NCI-H226 (cell line): Measurements from ENCODE around the gene LRRC74A.
"Not testable (repeated sequence)": the region's sequence is repeated elsewhere in the genome, so short reads cannot be mapped to it uniquely, and the experiment has no call there.

ENCODE experiments used
- DNase-seq: peaks from one replicate; pipeline ENCODE4 v3.0.0-alpha.2; 2015

Gene LRRC74A

DNA sequence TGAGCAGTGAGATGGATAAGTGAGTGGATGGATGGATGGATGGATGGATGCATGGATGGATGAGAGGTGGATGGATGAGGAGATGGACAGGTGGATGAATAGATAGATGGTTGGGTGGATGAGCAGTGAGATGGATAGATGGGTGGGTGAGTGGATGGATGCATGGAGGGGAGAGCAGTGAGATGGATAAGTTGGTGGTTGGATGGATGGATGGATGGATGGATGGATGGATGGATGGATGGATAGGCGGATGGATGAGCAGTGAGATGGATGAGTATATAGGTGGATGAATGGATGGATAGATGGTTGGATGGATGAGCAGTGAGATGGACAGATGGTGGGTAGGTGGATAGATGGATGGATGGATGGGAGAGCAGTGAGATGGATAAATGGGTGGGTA lies 30.6 kb downstream of the LRRC74A start:
- no peak for DNase-seq

DNA sequence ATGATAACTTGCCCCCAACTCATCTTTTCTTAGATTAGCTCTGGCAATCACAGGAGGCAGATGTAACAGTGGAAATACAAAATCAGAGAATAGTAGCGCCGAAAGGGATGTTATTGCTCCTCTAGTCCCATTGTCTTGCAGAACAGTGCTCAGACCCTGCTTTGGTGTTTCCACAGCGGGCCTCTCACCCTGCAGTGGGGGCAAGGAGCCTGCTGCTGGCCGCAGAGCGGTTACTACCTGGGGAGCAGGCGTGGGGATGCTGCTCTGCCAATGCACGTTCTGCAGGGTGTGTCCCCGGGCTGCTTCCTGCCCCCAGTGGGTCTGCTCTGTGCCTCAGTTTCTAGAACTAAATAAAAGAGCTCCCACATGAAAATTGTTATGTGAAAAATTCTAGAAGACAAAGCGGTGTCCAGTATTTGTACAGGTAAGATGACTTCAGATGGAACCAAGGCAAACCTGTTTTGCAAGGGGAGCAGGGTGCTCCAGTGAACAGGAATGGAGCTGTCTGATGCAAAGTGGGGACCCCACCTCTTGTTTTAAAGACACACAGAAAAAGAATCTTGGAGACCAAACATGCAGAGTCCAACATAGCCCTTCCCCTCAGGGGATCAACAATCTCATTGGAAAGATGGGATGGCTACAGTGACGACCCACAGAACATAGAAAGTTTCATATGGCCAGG lies 35.5 kb downstream of the LRRC74A start:
- no peak for DNase-seq

DNA sequence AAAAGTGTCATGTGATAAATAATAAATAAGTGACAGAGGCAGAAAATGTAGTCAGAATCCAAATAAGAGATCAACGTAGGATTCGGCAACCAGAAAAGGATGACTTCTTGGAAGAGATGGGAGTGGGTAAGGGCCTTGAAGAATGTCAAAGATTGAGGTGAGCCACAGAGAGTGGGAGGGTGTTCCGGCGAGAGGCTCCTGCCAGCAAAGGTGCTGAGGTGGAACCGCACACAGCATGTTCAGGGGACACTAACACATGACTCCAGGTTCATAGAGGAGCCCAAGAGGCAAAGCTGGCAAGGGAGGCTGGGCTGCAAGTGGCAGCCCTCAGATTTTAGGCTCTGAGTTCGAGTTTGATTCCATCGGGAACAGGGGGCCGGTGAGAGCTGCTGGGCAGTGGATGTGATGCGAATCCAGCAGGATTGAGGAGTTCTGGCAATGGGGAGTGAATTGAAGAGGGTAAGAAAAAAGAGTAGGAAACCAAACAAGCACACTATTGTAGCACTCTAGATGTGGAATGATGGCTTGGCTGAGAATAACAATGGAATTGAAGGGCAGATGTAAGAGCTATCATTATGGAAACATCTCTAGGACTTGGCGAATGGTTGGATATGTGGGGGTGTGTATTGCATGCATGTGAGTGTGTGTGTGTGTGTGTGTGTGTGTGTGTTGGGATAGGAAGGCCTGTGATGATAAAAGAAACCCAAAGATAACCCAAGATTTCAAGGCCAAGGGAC lies 36.5 kb downstream of the LRRC74A start:
- no peak for DNase-seq

DNA sequence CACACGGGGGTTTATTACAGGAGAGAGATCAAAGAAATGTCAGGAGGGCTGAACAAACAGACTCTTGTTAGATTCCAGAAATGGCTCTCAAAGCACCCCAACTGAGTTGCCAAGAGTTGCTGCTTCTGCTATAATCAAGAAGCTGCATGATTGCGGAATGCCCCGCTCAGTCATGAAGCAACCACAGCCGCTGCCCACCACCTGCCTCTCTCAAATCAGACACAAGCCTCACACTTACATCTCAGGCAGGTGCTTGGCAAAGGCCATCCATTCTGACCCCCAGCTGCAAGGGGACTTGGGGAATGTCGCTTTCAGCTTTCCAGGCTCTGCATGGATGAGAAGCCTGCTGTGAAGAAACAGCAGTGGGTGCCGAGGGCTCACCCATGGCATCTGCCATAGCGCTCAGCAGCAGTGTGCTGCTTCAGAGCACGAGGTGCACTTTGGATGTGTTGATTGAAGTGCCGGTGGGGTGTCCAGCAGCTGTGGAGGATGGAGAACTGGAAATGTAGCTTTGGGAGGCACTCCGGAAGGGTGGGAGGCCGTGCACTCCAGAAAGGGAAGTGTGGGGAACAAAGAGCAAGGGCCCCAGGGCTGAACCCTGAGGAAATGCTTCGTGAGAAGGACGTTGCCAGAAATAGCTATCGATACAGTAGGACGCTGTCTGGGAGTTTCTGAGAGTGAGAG lies 37.7 kb downstream of the LRRC74A start:
- DNase-seq, result no peak

DNA sequence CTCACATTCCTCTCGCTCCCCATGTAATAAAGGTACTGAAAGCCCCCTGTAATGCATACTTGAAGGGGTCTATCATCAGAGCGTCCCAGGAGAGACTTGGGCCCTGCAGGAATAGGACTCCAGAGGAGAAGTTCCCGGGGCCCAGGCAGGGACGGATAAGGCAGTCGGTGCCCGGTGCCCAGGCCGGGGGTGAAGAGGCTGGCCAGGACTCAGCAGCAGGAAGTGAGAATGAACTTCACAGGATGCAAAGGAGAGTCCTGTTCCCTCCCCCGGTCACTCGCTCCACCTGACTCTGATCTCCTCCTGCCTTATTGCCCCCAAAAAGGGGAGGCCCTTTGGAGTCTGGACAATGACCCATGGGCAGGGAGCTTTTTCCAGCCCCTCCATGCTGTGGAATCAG lies 40.2 kb downstream of the LRRC74A start:
- DNase-seq, result no peak

DNA sequence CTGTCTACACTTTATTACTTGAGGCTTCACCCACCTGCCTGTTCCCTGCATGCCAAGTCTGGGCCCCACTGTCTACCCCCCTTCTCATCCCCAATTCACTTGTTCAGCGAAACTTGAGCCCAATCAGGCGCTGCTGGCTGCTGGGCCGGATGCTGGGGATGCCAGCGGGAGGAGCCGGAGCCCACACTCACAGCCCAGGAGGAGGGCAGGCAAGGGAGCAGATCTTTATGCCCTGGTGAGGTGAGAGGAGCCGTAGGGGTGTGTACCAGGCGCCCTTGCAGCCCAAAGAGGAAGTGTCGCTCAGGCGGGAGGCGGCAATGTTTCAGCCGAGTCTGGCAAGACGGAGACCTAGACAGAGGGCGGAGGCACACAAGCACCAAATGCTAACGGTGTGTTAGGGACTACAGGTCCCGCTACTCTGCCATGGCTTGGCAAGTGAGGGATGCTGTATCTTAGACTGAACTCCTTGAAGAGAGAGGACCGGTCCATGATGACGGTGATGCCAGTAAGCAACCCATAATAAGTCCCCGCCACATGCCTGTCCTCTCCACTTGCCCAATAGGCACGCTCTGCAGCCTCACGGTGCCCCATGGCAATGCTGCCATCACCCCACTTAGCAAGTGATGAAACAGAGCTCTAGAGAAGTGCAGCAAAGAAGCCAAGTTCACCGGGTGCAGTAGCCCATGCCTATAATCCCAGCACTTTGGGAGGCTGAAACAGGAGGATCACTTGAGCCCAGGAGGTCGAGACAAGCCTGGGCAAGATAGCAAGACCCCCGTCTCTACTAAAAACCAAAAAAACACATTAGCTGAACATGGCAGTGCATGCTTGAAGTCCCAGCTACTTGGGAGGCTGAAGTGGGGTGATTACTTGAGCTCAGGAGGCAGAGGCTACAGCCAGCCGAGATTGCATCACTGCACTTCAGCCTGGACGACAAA lies 41.6 kb downstream of the LRRC74A start:
- DNase-seq, result no peak

DNA sequence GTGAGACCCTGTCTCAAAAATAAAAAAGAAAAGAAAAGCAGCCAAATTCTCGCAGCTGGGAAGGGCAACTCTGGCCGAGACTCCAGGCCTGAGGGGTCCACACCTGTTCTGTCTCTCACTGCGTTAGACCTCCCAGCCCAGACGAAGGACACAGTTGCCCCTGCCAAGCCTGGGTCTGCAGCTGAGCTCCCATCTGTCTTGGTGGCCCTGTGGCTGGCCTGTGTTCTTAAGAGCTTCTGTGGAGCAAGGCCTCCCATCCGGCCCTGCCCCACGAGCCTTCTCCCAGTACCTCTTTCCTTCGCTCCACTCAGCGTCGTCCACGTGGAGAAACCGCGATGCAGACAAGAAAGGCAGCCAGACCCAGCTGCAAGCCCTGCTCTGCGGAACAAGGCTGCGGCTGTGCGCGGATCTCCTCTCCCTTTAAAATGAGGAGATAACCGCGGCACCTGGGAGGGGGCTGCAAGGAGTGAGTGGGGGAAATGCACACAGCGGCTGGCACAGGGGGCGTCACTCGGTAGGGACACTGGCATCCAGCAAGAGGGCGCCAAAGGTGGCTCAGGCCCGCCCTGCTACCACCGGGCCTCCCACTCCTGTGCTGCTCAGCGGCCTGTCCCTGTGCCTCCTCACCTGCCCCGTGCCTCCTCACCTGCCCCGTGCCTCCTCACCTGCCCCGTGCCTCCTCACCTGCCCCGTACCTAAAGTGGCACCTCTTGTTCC lies 42.4 kb downstream of the LRRC74A start:
- no peak for DNase-seq

DNA sequence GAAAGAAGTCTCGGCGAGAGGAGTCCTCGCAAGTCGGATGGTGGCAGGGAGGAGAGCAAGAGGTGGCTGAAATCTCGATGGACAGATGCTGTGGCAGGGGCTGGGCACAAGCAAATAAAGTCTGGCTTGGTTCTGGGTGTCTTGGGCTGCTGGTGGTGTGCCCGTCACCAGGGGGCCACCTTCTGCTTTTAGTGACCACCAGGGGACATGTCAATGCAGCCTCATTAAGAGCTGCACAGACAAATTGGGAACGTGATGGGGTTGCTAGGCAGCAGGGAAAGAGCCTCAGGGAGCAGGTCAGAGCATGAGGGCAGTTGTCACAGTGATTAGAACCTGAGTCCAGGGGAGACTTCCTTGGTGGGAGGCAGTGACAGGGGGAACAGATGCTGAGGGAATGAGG lies 44.0 kb downstream of the LRRC74A start:
- DNase-seq, result no peak

DNA sequence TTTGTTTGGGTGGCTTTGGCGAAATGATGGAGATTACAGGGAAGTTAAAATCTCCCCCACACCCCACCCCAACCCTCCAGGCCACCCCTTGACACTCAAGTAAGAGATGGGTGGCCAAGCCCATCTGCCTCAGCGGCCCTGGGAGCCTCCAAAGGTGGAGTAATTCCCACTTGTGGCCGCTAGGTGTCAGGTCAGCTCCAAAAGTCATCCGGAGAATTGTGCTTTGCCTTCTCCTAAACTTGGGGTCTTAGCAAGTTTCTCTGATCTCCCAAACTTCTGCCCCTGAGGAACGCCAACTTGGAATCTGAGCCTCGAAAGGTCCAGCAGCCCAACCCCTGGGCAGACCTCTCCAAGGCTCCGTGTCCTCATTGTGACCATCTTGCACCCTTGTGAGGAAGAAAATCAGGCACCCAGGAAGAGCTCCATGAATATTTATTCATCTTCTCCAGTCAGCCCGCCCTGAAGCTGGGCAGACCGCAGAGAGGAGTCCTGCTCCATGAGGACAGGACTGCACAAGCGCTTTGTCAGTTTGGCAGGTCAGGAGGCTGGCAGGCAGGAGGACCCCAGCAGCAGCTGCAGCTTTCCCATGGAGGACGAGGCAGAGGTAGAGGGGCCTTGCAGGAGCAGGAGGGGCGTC lies 46.7 kb downstream of the LRRC74A start:
- DNase-seq, result peak; percentile 15

DNA sequence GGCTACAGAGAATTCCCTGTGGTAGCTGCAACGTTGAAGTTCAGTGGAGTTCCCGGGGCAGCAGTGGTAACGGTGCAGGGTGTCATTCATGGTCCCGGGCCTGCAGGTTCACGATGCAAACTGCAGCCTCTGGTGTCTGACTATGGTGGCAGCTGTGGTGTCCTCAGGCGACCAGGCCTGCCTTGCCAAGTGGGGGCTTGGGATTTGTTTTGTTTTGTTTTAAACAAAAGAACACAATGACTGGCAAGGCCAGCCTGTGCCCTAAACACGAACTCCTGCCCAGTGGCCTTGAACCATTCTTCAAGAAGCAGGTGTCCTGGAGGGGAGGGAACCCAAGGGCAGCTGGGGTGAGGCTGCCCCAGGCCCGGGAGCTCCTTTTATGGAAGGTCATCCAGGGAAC lies 48.5 kb downstream of the LRRC74A start:
- no peak for DNase-seq

DNA sequence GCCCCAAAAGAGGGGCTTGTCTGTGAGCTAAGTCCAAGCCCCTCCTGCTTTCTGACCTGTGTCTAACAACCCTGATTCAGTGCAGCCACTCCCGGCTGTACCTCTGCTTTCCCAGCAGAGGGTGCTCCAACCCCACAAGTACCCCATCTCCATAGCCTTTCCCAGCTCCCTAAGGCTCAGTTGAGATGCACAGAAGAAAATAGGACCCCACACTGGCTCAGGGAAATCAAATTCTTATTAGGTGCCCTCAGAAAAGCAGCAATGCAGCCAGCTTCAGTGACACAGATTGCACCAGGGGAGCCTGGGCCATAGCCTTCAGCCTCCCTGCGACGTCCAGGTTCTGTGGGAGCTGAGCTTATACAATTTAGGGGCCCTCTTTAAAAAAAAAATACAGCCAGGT lies 49.9 kb downstream of the LRRC74A start:
- peak; percentile 44 for DNase-seq

DNA sequence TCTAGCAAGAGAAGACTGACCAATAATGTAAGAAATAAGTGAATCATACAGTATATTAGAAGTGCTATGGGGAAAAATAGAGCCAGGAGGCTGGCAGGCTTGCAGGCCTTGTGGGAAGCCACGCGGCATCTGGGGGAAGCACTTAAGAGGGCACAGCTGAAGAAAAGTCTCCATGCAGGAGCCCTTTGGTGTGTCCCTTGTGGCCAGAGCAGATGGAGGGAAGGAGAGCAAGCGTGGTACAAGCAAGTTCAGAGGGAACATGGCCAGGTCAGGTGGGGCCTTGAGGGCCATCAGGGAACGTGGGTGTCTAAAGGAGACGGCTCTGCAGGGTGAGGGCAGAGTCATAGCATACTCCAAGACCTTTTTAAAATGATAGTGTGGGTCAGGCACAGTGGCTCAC lies 51.7 kb downstream of the LRRC74A start:
- no peak for DNase-seq

DNA sequence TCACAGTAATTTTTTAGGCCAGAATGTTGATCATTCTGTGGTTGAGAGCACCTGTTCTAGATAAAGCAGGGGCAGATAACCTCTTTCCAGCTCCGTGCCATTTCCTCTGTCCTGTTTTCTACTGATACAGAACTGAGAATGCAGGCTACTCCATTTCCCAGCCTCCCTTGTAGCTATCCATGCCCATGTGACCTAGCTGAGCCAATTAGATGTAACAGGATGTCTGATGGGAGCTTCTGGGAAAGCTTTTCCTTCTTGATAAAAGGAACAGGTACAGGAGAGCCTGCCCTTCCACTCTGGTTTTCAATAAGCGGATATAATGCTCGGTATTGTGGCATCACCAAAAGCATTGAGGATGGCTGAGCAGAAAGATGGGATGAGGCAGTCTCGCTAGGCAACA lies 54.2 kb downstream of the LRRC74A start:
- peak; percentile 11 for DNase-seq

DNA sequence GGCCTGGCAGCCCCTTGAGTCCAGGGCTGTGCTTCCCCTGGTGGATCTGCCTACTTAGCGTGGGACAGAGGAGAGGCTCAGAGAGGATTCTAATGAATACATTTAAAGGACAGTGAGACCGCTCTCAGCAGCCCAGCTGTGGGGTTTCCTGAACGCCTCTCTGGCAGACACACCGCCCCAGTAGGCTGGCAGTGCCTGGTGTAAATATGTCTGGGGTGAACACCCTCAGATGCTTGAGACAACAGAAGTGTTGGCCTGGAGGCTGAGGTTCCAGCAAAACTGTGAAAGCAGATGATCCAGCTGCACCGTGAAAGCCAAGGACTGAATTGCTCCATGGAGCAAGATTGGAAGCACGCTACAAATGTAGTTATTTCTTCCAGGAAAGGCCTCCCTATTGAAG lies 55.1 kb downstream of the LRRC74A start:
- no peak for DNase-seq

DNA sequence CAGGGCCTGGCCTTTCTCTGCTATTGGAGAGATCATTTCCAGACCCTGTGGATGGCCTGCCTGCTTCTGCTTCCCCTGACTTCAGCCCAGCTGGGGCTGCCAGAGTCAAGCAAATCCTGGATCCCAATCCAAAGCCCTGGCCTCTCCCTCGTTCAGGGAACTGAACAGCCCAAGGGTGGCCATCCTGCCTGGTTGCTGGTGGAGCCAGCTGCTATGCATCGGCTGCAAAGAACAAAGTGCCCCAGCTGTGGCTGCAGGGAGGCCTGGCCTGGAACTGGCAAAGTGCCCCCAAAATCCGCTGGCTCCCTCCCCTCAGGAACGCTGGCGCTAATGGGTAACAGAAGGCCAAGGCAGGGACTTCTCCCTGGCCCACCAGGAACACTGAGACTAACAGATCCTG lies 56.4 kb downstream of the LRRC74A start:
- no peak for DNase-seq

DNA sequence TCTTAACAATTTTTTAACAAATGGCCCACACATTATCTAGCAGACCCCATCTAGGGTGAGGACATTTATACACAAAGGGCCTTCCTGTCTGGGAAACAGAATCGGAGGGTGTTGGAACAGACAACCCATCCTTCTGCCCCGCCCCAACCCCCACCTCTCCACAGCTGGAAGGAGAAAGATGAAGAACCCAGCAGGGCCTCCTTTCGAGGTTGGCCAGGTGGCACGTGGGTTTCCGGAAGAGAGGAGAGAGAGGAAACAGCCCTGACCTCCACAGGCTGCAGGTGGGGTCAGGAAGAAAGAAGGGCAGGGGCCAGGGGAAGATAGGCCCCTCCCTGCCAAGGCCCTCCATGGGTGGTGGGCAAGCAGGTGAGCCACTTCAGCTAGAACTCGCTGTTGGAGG lies 57.2 kb downstream of the LRRC74A start:
- no peak for DNase-seq

DNA sequence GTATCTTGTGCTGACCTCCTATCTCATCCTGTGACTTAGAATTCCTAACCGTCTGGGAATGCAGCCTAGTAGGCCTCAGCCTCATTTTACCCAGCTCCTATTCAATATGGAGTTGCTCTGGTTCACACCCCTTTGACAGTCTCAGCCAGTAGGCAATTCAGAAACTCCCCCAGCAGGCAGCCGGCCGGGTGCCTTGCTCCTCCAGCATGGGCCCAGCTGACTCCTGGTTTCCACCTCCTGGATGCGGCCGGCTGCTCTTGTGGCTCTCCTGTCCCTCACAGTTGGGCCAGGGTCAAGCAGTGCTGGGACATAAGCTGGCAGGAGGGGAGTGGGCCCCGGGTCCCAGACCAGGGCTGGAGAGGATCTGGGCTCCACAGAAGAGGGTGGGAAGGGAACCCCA lies 58.2 kb downstream of the LRRC74A start:
- DNase-seq, result no peak

DNA sequence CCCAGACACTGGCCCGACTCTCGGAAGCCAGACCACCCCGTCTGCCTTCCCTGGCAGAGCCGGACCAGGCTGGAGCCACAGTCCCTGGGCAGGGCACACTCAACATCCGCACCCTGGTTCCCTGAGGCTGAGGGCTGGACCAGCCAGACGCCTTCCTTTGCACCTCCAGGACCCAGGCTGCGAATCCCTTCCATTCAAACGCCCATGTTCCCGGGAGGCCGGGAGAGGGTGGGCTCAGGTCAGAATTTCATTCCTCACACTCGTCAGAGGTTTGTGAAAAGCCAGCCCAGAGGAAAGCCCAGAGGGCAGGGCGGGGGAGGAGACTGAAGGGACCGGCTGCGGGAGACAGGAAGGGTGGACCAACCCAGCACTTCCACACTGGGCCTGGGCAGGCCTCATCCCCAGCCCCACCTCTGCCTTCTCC lies 58.7 kb downstream of the LRRC74A start:
- DNase-seq, result no peak

DNA sequence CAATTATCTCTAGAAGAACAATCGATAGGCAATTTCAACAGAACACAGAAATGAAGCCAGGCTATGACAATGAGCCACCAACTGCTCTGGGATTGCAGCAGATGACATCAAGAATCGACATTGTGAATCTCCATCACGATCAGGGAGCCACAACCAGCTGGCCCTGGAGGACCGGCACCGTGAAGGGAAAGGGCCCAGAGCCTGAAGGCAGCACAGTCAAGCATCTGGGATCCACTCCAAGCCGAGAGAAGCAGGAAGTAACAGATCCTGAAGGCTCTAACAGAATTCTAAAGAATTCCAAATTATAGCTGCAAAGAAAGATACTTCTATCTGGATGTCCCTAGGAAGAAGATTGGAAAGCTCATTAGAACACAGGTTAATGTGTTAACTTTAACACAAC lies 61.0 kb downstream of the LRRC74A start:
- no peak for DNase-seq

DNA sequence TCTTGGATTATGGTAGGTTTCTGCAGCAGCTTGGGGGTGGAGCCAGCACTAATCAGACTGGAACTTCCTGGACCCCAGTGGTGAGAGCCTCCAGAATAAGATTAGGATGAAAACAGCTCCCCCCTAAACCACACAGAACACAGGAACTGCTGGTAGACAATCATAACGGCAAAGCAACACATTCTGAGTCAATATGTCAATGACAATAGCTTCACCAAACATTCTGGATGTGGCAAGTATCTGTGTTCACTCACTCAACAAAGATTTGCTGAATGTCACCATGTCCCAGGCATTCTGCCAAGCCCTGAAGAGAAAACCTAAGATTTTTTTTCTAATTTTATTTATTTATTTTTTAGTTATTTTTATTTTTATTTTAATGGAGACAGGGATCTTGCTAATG lies 65.2 kb downstream of the LRRC74A start:
- DNase-seq, result no peak

DNA sequence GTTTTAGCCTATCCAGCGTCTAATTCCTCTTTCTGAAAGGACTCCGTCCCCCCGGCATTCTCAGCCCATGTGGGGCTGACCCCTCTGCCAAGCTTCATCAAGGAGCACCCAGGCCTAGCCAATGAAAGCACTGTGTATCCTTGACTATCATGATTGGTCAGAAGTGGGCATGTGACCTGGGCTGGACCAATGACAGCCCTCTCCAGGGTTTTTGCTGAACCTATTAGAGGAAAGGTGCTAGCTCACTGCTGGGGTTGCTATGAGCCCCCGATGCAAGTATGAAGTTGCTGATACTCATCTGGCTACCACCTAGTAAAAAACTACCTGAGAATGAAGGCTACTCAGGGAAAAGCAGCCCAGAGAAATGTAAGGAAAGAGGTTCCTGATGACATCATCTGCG lies 68.1 kb downstream of the LRRC74A start:
- DNase-seq, result no peak

DNA sequence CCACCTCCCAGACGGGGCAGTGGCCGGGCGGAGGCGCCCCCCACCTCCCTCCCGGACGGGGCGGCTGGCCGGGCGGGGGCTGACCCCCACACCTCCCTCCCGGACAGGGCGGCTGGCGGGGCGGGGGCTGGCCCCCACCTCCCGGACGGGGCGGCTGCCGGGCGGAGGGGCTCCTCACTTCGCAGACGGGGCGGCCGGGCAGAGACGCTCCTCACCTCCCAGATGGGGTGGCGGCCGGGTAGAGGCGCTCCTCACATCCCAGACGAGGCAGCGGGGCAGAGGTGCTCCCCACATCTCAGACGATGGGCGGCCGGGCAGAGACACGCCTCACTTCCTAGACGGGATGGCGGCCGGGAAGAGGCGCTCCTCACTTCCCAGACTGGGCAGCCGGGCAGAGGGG lies 71.8 kb downstream of the LRRC74A start:
- not testable (repeated sequence) for DNase-seq
